Measurements from ENCODE around the gene ARHGAP32.
"Not testable (repeated sequence)": the region's sequence is repeated elsewhere in the genome, so short reads cannot be mapped to it uniquely, and the experiment has no call there.

ARHGAP32 gene

DNA sequence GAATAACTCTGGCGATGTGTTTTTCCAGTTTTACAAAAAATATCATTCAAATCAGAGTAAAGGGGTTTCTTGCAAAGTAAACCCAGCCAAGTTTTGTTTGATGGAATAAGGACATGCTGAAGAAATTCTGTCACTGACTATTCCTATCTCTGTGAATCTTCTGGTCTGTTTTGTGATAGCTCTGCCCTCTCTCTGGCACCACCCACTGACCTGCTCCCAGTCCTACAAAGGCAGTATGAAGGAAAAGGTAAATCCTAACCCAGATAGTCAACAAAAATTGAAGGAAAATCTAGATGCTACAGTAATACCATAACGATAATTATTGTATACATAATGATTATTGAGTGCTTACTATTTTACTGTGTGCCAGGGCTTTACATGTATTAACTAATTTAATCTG, 173.1 kb downstream of the ARHGAP32 start:
- H3K4me3 ChIP-seq (ENCODE audit: low read depth, low read length): no peak overlapping the region
- TF ChIP-seq CTCF (IDR thresholded peaks at IDR 0.05; ENCODE audit: low read depth, low read length, missing control alignments): no peak
- DNase-seq (ENCODE audit: low read depth): no peak

DNA sequence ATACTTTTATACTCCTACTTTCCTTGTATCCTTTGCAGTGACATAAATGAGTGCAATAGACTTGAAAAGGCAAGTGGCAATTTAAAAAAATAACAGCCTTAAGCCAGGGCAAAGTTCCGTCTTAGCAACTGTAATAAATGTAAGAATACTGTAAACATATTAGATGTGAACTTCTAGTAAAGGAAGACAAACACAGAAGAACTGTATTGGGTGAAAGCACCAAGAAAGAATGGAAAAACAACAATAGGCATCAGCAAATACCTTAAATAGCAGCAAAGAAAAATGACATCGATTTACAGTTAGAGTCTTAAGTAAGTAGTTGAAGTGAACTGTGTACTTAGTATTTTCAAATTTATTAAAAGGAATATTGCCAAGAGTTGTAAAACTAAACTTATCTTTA, 174.0 kb downstream of the ARHGAP32 start:
- no peak for DNase-seq (ENCODE audit: low read depth)
- TF ChIP-seq CTCF (IDR thresholded peaks at IDR 0.05; ENCODE audit: low read depth, low read length, missing control alignments): no peak
- H3K4me3 ChIP-seq (ENCODE audit: low read depth, low read length): no peak overlapping the region

DNA sequence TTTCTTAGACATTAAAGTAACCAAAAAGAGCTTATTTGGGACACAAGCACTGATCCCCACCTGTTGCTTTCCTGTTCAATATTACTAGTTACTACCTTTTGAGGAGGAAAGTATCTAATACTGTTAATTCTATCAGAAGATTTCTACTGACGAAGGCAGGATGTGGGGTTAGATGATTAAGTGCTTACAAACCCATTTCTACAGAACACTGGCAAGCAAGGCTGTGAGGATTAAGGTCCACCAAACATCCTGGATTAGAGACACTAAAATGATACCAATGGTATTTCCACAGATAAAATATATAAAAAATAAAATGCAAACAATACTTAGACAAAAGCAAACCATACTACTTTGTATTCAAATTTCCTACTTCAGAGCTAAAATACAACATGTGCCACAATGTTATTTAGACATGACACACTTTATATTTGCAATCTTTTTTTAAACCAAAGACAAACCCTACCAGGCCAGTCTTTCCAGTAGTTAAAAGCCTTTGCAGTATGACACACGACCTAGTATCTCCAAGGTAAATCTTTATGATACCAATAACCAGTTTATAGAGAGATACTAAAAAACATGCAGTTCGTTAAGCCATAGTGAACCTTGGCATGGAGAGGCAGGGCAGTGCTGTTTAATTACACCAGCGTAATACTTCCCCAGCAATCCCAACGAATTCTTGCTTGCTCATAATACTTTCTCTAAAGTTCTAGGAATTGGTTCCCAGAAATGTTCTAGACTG, 178.2 kb downstream of the ARHGAP32 start:
- H3K4me3 ChIP-seq (ENCODE audit: low read depth, low read length): no peak overlapping the region
- DNase-seq (ENCODE audit: low read depth): no peak
- TF ChIP-seq CTCF (IDR thresholded peaks at IDR 0.05; ENCODE audit: low read depth, low read length, missing control alignments): no peak

DNA sequence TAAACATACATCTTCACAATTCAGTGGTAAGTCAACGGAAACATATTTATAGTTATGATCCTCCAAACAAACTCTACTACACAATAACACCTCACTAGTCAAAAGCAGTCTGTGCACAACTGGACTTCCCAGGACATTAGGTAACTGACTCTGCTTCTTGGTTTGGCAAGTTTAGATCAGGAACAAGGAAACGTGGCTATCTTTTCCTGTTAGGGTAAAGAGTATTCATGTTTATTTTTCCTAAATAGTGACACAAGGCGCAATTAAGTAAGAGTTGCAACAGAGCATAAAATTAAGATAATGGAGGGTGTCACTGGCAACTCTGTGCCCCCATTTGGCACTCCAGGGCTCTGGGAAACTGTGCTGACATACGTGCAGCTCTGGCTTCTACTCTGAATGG, 179.2 kb downstream of the ARHGAP32 start:
- no peak for DNase-seq (ENCODE audit: low read depth)
- TF ChIP-seq CTCF (IDR thresholded peaks at IDR 0.05; ENCODE audit: low read depth, low read length, missing control alignments): no peak
- H3K4me3 ChIP-seq (ENCODE audit: low read depth, low read length): no peak overlapping the region

- H3K4me3 ChIP-seq (ENCODE audit: low read depth, low read length): no peak overlapping the region
- DNase-seq (ENCODE audit: low read depth): no peak
- TF ChIP-seq CTCF (IDR thresholded peaks at IDR 0.05; ENCODE audit: low read depth, low read length, missing control alignments): no peak
Measured at GRCh38 chr11:129006161-129006560, 186.0 kb downstream of the ARHGAP32 start.

DNA sequence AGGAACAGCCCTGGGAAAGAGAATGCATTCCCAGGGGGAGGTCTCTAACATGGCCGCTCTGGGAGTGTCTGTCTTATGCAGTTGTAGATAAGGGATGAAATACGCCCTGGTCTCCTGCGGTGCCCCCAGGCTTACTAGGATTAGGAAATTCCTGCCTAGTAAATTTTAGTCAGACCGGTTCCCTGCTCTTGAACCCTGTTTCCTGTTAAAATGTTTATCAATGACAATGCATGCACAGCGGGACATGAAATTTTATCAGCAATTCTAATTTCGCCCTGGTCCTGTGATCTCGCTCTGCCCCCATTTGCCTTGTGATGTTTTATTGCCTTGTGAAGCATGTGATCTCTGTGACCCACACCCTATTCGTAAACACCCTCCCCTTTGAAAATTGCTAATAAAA, 193.0 kb downstream of the ARHGAP32 start:
- not testable (repeated sequence) for H3K4me3 ChIP-seq (ENCODE audit: low read depth, low read length); DNase-seq (ENCODE audit: low read depth)

GRCh38 chr11:128988242-128988970, 203.7 kb downstream of the ARHGAP32 start:
- no peak for DNase-seq (ENCODE audit: low read depth)
- no peak overlapping the region for H3K4me3 ChIP-seq (ENCODE audit: low read depth, low read length)
- TF ChIP-seq CTCF (IDR thresholded peaks at IDR 0.05; ENCODE audit: low read depth, low read length, missing control alignments): no peak

Data from GM12864 (cell line).